Measurements from ENCODE around the gene PLD4.

- no peak for TF ChIP-seq CTCF (IDR thresholded peaks at IDR 0.05)
- no peak for TF ChIP-seq POLR2A (IDR thresholded peaks at IDR 0.05)
Observed at GRCh38 chr14:104977008-104977680, 52.5 kb downstream of the PLD4 start.
